Skin of body (tissue), 2 donors: Measurements from ENCODE around the gene ASPRV1. TPM values are rescaled to one million over a fixed set of nuclear protein-coding genes. Genes with fewer than 3 reads are reported as not detected.
A peak's percentile ranks its signal among the peaks of the same experiment; 100 is the strongest.

Experiments used
- DNase-seq: peaks from one replicate; lab custom pipeline; 2025; lab: John Stamatoyannopoulos, UW
- total RNA-seq: library from RNA; depleted of rRNA; stranded (reverse); fragments of >200 nt; gene quantifications from one replicate; pipeline ENCODE4 v1.2.3, GENCODE V29; 2014

The ASPRV1 gene
- total RNA-seq, 1 donor from 2014 or later, result 39.5 TPM

DNA sequence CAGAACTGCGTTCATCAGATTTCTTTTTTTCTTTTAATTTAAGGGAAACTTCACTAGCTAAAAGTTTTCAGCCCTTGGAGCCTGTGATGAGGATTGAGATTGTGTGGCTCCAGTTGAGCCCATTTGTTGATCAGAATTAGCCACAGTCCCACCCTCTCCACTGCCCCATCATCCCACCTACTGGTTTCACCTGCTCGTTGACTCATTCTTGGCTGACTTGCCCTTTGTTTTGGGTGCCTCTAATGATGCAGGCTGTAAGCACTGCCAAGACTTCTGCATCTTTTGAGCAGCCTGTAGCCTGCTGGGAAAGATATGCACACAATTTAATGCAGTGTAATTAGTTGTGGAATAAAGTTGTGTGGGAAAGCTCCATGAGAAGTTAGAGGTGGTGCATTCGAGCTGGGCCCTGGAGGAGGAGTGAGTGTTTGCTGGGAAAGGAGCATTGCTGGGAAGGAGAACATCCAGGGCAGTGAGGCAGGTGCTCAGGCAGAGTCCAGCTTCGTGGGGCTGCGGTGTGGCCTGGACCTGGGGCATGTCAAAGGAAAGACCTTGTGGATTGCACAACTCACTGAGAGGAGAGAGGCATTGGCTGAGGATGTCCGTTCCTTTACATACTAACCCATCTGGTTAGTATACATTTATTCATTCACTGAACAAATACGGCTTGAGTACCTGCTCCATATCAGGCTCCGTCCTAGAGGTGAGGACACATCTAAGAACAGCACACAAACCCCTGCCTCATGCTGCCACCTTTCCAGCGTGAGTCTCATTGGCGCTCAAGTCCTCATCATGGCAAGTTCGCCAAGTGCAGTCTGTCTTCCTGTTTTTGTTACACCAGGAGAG lies 18.2 kb downstream of the ASPRV1 start:
- no peak for DNase-seq

DNA sequence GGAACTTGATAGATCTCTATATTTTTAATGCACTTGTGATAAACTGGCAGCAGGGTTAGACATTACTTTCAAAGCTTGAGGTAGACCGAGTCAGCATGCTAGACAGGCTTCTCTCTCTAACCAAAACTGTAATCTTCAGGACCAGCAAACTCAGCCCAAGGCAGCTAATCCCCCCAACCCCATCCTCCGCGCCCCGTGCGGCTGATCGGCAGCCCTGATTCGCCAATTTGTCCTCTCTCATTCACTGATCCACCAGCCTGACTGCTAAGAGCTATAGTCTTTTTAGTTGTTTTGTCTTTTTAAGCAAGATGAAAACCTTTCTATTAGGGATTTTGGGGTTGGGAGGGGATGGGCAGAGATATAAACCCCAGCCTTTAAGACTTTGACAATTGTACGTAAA lies 20.7 kb downstream of the ASPRV1 start:
- DNase-seq, result no peak

DNA sequence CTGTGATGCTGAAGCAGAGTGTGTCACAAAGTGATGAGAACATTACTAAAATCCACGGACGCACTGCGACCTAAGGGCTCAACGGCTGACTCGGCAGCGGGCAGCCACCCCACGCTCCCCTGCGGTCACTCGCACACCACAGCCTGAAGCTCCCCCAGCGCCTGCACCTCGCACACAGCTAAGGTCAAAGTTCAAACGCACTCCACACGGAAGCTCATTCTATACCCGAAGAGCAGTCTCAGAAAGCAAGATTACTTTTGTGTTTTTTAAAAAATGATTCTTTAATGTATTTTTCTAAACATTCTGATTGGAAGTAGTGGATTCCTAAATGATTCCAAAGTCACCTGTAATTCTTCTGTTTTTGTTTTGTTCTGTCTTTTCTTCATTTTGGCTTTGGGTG lies 21.7 kb downstream of the ASPRV1 start:
- no peak for DNase-seq

DNA sequence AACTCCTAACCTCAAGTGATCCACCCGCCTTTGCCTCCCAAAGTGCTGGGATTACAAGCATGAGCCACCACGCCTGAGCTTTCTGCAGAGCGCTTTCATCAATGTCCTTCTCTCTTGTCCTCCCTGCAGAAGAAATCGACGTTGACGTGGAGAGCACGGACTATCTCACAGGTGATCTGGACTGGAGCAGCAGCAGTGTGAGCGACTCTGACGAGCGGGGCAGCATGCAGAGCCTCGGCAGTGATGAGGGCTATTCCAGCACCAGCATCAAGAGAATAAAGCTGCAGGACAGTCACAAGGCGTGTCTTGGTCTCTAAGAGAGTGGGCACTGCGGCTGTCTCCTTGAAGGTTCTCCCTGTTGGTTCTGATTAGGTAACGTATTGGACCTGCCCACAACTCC lies 23.5 kb downstream of the ASPRV1 start:
- DNase-seq, result no peak

DNA sequence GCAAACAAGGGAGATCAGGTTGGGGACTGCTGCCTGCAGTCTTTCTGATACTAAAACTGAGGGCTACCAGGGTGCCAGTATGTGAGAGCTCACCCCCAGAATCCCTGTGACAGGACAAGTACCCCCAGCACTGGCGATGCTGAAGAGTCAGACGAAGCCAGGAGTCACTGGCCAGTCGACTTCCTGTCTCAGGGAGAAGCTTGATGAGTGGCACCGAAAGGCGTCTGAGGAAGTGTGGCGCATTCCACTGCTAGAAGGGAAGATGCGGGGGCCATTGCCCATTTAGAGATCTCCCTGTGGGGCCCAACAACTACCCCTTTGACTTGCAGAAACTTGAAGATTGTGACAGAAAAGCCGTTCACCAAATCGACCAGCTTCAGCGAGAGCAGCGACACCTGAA lies 24.5 kb downstream of the ASPRV1 start:
- DNase-seq, result no peak

DNA sequence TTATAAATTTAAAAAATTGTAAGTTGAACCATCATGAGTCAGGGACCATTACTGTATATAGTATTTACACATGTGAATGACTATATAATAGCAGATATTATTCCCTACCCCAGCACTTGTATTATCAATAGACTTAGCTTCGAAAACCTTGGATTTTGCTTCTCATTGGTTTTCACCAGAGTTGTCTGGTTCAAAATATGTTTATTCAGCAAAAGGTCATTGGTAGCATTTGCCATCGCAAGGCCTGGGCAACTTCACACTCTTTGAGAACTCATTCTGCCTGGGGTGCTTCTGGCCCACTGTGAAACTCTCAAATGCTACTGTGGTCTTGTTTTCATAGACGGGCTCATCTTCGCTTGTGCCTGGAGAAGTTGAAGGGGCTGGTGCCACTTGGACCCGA lies 26.4 kb downstream of the ASPRV1 start:
- no peak for DNase-seq

DNA sequence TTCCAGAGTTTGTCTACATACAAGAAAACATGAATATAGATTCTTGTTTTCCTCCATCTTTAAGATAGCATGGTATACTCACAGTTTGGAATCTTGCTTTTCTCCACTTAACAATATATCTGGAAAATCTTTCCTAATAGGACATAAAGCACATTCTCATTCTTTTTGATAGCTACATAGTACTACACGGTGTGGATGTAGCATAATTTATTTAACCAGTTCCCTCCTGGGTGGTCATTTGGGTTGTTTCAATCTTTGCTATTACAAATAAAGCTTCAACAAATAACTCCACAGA lies 26.9 kb downstream of the ASPRV1 start:
- DNase-seq, result no peak

DNA sequence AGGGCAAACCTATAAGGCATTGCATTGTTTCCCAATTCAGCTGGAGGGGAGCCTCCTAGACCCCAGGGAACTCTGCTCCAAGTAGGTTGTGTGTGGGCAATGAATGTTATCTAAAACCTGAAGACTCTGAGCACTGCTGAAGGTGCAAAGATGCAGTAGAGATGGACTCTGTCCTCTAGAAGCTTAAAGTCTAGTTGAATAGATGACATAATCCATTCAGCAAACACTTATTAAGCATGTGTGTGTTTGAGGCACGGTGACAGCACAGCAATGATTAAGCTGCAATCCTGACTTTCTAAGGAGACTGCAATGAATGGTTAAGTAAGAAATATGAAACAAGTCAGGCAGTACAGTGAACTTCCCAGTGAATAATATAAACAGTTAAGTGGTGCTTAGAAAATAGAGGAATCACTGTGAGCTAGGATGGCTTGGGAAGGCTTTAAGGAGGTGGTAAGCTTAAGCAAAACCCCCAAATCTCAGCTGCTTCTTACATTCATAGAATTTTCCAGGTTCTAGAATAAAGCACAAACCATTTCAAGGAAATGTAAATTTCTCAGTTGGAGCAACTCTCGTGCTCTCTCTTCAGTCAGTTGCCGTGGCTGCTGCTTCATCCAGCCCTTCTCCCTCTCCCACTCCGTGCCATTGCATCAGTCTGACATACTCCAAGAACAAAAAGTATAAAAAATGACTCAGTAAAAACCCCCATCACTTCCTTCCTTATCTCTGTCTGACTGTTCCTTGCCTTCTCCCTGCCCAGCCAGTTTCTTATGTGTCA lies 27.4 kb downstream of the ASPRV1 start:
- no peak for DNase-seq

DNA sequence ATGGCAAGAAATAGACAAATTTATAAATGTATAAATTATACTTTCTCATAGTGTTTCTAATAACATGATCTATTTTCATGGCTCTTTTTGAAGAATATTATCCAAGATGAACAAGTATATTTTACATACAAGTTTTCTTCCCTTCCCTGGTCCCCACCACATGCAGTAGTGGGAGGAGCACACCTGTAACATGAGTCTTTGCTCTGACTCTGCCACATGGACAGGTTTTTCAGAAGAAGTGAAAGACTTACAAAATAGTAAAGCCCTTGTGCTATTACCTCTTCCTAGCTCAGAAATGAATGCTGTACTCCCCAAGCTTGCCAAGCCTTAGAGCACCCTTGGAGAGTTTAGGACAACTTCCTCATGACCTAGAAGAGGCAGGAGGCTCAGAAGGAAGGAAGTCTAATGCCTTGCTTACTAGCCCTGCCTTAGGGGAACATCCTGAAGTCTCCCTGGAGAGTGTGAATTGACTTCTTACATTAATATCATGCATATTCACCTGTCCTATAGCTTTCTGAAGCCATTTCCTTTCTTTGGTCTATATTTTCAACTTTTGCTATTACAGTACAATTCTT lies 28.1 kb downstream of the ASPRV1 start:
- no peak for DNase-seq

DNA sequence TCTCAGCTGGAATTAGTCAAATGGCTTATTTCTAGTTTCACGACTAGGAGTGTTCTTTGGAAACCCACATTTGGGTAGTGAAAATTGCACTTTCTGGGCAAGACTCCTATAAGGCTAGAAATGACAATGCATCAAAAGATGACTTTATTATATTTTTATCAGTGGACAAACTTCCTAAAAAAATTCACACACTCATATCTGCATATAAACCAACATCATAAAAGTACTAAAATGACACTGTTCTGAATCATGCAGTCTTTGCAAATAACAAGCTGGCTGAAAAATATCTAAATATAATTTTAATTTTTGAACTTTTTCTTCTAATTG lies 28.9 kb downstream of the ASPRV1 start:
- DNase-seq, result no peak

DNA sequence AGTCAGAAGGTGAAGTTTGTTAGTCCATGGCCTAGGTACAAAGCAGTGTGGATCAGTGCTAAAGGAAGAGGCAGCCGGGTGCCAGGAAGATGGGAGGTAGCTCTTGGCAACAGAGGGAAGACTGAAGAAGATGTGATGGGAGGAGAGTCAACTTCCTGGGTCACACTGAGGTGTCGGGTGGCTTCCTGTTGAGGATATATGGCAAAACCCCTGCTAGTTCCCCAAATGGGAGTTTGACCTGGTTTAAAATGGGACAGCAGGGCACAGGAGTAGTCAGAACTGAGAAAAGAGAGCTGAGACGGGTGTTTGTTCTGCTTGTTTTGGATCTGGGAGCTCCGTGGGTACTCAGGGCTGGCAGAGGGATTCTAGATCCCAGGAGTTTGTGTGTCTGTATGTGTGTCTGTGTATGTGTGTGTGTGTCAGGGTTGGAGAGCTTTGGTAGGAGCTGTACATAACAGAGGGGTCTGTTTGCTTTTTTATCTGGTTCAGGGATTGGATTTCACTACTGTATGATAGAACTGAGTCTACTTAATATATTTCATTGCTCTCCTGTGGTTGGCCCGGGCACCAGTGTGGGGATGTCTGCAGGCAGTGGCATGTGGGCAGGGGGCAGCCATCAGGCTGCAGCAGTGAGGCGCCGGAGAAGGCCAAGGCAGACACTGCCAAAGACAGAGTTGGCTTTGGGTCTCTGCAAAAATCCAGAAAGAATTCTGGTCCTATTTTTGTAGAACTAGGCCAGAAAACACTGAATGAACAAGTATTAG lies 29.4 kb downstream of the ASPRV1 start:
- no peak for DNase-seq

DNA sequence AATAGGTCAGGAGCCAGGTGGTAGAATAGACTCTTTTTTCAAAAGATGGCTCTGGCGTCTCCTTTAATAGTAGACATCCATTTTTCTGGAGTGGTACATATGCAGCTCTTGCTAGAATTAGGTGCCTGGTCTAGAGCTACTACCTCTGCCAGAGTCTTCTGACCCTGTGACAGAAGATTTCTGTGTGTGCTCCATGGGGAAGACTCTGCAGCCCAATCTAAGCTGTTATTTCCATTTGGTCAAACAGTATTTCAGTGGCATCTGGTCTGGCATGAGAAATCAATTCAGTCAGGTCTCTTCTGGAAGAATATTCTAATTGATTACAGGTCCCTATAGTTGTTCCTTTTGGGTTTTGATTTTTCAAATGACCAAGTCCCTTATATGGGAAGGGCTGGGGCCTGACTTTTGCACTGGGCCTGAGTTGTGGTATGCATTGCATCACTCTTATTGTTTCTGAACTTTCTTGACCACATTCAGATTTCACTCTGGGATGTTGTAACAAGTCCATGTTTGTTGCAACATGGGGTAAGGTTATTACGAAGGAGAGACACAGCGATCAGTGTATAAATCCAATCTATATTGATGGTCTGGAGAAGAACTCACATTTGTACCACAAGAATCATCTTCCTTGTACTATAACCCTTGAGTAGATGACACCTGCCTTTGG lies 34.4 kb downstream of the ASPRV1 start:
- no peak for DNase-seq

DNA sequence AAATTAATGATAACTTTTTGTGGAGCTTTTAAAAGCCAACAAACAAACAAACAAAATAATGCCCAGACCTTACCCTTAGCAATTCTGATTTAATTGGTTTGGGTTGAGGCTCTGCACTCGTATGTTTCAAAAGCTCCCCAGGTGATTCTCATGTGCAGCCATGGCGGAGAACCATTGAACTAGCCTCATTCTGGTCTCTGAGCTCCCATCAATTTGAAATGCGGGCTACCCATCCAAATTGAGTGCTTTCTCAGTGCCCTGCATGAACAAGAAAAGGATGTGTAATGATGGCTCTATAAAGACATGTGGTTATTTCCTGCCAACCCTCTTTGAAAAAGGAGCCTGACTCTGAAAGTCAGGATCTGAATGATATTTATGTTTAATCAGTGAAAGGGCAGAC lies 38.3 kb downstream of the ASPRV1 start:
- no peak for DNase-seq

DNA sequence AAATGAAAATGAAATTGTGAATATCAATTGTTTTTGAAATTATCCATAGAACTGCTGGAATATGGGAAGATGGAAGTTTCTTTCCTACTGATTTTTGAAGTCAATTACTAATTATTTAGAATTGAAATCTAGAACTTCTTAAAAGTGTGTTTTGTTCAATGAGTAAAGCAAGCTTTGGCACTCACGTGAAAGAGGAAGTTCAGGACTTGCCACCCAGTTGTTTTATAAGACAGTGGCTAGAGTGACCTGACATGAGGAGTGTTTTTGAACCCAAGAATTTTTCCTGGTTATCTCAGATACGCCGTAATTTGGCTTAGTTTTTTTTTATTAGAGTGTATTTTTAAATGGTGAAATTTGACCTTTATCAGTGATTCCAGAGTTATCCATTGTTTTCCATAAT lies 43.0 kb downstream of the ASPRV1 start:
- DNase-seq, result no peak

DNA sequence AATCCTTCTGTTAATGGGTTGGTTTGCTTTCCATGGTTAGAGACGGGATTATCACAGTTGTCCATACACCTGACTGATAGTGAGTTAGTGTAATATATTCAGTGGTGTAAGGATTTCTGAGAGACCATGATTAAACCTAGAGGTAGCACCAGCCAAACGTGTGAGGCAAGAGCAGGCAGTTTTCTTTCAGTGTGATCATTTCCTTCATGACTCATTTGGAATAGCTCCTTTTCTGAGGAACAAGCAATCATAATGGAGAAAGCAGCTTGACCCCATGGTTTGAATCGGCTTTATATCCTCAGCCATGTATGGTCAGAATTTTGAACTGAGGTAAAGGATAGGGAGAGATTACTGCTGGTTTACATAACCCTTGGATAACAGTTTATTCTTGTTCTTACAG lies 43.6 kb downstream of the ASPRV1 start:
- no peak for DNase-seq

DNA sequence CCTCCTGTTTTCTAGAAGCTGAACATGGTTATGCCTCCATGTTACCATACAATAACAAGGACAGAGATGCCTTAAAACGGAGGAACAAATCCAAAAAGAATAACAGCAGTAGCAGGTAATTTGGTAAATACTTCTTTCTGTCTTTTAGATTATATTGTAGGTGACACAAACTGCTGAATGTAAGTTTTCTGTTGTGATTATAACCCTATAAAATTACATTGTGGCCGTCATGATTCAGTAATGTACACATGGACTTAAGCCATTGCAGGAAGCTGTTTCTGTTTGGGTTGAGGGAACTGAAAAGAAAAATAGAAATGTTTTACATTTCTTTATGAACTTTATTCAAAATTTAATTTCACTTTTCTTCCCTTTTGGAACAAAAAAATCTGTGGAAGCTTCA lies 45.3 kb downstream of the ASPRV1 start:
- no peak for DNase-seq

DNA sequence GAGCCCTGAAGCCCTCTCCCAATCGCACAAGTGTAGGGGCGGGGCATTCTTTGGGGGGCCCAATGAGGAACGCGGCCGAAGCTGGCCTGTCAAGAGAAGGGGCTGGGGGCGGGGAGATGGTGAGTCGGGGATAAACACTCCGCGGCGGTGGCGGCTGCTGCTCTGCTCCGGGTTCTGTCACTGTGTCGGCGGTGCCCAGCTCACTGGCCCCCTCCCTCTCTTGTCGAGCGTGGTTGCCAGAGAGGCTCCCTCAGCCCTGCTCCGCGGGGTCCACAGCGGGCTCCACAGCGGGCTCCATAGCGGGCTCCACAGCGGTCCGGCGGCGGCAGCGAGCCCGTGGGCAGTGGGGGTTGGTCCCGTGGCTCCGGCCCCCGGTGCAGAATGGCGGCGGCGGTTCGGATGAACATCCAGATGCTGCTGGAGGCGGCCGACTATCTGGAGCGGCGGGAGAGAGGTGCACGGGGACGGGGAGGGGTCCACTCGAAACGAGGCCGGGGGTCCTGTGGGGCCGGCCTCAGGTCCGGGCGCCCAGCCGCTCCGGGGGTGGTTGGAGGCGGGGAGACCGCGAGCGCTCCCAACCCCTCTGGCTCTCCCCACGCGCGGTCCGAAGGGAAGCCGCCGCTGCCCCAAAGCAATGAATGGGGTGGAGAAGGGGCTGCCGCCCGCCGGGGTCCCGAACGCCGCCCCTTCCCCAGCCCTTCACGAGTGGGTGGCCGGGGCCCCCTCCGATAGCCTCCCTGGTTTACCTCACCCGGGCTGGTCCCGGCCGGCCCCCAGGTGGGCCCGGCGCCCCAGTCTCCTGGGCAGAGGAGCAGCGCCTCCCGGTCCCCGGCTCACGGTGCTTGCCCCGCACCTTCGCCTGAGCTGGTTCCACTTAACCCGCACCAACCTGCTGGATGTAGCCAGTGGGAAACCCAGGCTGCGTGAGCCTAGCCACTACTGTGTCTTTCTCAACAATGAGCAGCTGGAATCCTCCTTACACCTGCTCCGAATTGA lies 46.2 kb downstream of the ASPRV1 start, which contains the start of gene MXD1:
Gene MXD1, plus strand, starts transcription at position 160 of the 996 bp plus-strand sequence. Its CDS starts 222 bp downstream, at position 382.
- no peak for DNase-seq

DNA sequence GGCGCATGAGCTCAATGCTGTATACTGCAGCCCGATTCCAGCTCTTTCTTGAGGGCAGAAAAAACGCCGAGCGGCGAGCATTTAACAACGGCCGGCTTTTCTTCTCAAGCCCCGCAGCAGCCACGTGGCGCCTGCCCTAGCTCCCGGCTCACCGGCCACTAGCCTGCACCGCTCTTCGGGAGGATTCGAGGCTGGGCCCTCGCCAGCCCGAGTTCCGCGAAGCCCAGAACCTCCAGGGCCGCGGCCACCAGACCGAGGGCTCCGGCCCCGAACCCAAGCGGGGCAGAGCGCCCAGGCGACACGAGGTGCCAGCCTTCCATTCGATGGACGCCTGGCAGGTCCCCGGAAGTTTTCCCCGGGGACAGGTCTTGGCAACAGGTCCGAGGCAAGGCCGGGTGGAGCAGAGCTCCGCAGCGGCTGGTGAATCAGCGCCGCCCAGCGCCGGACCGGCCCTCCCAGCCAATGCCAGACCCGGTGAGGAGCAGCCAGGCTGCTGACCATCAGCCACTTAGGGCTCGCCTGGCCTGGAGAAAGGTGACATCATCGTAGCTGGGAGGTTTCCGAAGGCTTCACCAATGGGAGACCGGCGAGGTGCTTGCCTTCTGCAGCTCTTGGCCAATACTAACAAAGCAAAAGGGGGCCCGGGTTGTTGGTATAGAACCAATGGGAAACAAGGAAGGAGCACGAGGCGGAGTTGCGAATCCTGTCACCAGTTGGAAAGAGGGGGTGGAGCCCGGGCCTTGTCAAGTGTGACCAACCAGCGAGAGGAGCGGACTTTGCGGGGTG lies 47.1 kb downstream of the ASPRV1 start:
- DNase-seq, result peak; percentile 100

DNA sequence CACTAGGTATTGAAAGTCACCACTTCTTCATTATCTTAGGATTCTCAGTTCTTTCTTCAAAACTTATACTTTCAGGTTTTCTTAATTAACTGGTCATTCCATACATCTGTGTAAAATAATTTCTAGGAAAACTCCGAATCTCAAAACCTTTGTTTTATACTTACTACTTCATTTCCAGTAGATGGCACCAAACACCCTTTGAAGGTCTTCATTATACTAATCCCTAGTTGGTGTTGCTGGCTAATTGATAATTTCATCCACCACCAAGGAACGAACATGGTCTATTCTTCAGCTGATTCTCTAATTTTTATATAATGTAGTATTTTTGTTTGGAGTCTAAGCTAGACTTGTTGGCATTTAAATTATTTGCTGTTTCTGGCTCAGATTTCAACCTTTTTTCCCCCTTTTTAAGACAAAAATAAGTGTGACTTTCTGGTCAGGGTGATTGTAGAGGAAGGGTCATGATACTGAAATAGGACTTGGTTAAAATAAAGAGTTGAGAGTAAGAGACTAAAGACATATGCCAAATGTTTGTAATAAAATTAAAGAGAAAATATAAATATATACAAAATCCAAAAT lies 49.4 kb downstream of the ASPRV1 start:
- peak; percentile 62 for DNase-seq
